Mesenchymal stem cell (in vitro differentiated cells and primary cell): Measurements from ENCODE around the gene PCNT.

Experiments used
- DNase-seq: peaks from one replicate; pipeline ENCODE4 v3.0.0-alpha.2; 2013
- H2AFZ ChIP-seq: one replicate; pipeline ENCODE4 v1.6.1; 2013; ENCODE audit warnings: low read depth, mild to moderate bottlenecking, control low read depth, inconsistent platforms, low read length, moderate library complexity
- H2AK5ac ChIP-seq: 2 replicates; pipeline ENCODE4 v1.6.1; 2013; ENCODE audit warnings: low read length, moderate library complexity, mild to moderate bottlenecking, inconsistent platforms; ENCODE audit not compliant: severe bottlenecking
- H2BK120ac ChIP-seq: one replicate; pipeline ENCODE4 v1.6.1; 2013; ENCODE audit warnings: low read depth, mild to moderate bottlenecking, inconsistent platforms, low read length, moderate library complexity
- H2BK12ac ChIP-seq, 2 experiments: one replicate each; pipeline ENCODE4 v1.6.1; 2013; ENCODE audit warnings: inconsistent platforms in 2 of 2, low read length in 2 of 2, mild to moderate bottlenecking in 2 of 2, moderate library complexity in 2 of 2, control low read depth in 1 of 2
- H2BK15ac ChIP-seq: one replicate; pipeline ENCODE4 v1.6.1; 2013; ENCODE audit warnings: mild to moderate bottlenecking, low read depth, inconsistent platforms; ENCODE audit not compliant: poor library complexity, severe bottlenecking
- H2BK5ac ChIP-seq: 2 replicates; pipeline ENCODE4 v1.6.1; 2013; ENCODE audit warnings: low read depth, mild to moderate bottlenecking, low read length, control low read depth, inconsistent platforms; ENCODE audit not compliant: poor library complexity, severe bottlenecking
- H3K14ac ChIP-seq, 2 experiments: one replicate each; pipeline ENCODE4 v1.6.1; 2013; ENCODE audit warnings: inconsistent platforms in 2 of 2, low read length in 2 of 2, control low read depth in 1 of 2, mild to moderate bottlenecking in 1 of 2, moderate library complexity in 1 of 2
- H3K18ac ChIP-seq, 2 experiments: one replicate each; pipeline ENCODE4 v1.6.1; 2013; ENCODE audit warnings: inconsistent platforms in 2 of 2, low read length in 2 of 2, control low read depth in 1 of 2, low read depth in 1 of 2, mild to moderate bottlenecking in 1 of 2
- H3K23ac ChIP-seq, 2 experiments: one replicate each; pipeline ENCODE4 v1.6.1; 2013; ENCODE audit warnings: inconsistent platforms in 2 of 2, low read length in 2 of 2, mild to moderate bottlenecking in 2 of 2, moderate library complexity in 2 of 2, control low read depth in 1 of 2
- H3K27ac ChIP-seq: 2 replicates; pipeline ENCODE4 v1.5.1; 2013; ENCODE audit warnings: mild to moderate bottlenecking, moderate library complexity, low read length, control low read depth, inconsistent platforms; ENCODE audit not compliant: poor library complexity, severe bottlenecking
- H3K27me3 ChIP-seq, 2 experiments: 2 replicates each; pipeline versions ENCODE4 v1.6.1 to v1.7.0; 2013; ENCODE audit warnings: low read length in 2 of 2, mild to moderate bottlenecking in 2 of 2, moderate library complexity in 2 of 2, control low read depth in 1 of 2, inconsistent platforms in 1 of 2; ENCODE audit not compliant: control insufficient read depth in 1 of 2, insufficient read depth in 1 of 2
- H3K36me3 ChIP-seq, 2 experiments: 2 replicates each; pipeline versions ENCODE4 v1.6.1 to v1.7.0; 2013; ENCODE audit warnings: low read length in 2 of 2, control low read depth in 1 of 2, inconsistent platforms in 1 of 2, low read depth in 1 of 2, mild to moderate bottlenecking in 1 of 2; ENCODE audit not compliant: insufficient read depth in 2 of 2, control insufficient read depth in 1 of 2
- H3K4ac ChIP-seq, 2 experiments: one replicate each; pipeline ENCODE4 v1.6.1; 2013; ENCODE audit warnings: inconsistent platforms in 2 of 2, low read length in 2 of 2, mild to moderate bottlenecking in 2 of 2, moderate library complexity in 2 of 2, control low read depth in 1 of 2, low read depth in 1 of 2
- H3K4me1 ChIP-seq: 2 replicates; pipeline ENCODE4 v1.6.1; 2013; ENCODE audit warnings: low read depth, low read length, control low read depth; ENCODE audit not compliant: control insufficient read depth, insufficient read depth
- H3K4me2 ChIP-seq: 2 replicates; pipeline ENCODE4 v1.6.1; 2013; ENCODE audit warnings: low read length, mild to moderate bottlenecking, inconsistent platforms; ENCODE audit not compliant: poor library complexity, severe bottlenecking
- H3K4me3 ChIP-seq, 2 experiments: 2 replicates each; pipeline versions ENCODE4 v1.5.1 to v1.7.0; 2013; ENCODE audit warnings: low read length in 2 of 2, mild to moderate bottlenecking in 2 of 2, control low read depth in 1 of 2, low read depth in 1 of 2; ENCODE audit not compliant: insufficient read depth in 1 of 2
- H3K79me1 ChIP-seq: replicated peaks from 2 replicates; pipeline ENCODE4 v1.6.1; 2013; ENCODE audit warnings: mild to moderate bottlenecking, control low read depth, low read length, inconsistent platforms; ENCODE audit not compliant: poor library complexity, severe bottlenecking
- H3K9ac ChIP-seq: 2 replicates; pipeline ENCODE4 v1.7.0; 2013; ENCODE audit warnings: mild to moderate bottlenecking, low read length, moderate library complexity
- H3K9me3 ChIP-seq: 2 replicates; pipeline ENCODE4 v1.7.0; 2013; ENCODE audit warnings: mild to moderate bottlenecking, low read length; ENCODE audit not compliant: control insufficient read depth
- H4K8ac ChIP-seq: one replicate; pipeline ENCODE4 v1.6.1; 2013; ENCODE audit warnings: inconsistent platforms, mild to moderate bottlenecking, low read length, moderate library complexity
- H4K91ac ChIP-seq: one replicate; pipeline ENCODE4 v1.6.1; 2013; ENCODE audit warnings: mild to moderate bottlenecking, low read length, inconsistent platforms
- WGBS: methylation state at CpG from one replicate; pipeline ENCODE4 v1.1.7; 2013; ENCODE audit warnings: mixed read lengths; 5-methylcytosine and 5-hydroxymethylcytosine counted together

The PCNT gene

GRCh38 chr21:46285206-46285661 is 38.7 kb upstream of the PCNT start, which contains the start of gene MCM3AP:
Gene MCM3AP (minus strand): TSS chr21:46285611. CDS start chr21:46285286, 325 bp downstream.
- no peak for DNase-seq
- peaks cover 16 to 46% of the 10 kb centered on the region in 2 experiments for H3K36me3 ChIP-seq
- H3K79me1 ChIP-seq = peaks cover 17% of the 10 kb centered on the region
- H3K4me2 ChIP-seq = peak within 1 kb of the TSS; percentile 82
- no peaks in the 10 kb centered on the region for H3K27me3 ChIP-seq
- H4K91ac ChIP-seq = peak within 1 kb of the TSS; percentile 90
- H4K8ac ChIP-seq = peak within 1 kb of the TSS; percentile 96
- H2AK5ac ChIP-seq = no peak within 1 kb of the TSS
- WGBS = 68% methylated on average over 3 of the region's 6 CpGs
- peak within 1 kb of the TSS; percentile 83 for H2BK15ac ChIP-seq
- H3K14ac ChIP-seq = peak within 1 kb of the TSS; percentile 57 to 98
- peak within 1 kb of the TSS in 1 of 2 experiments; percentile 20 for H3K23ac ChIP-seq
- H2BK5ac ChIP-seq = peak within 1 kb of the TSS; percentile 96
- peak within 1 kb of the TSS; percentile 96 for H3K27ac ChIP-seq
- no peaks in the 10 kb centered on the region for H3K9me3 ChIP-seq
- H2AFZ ChIP-seq = peak within 1 kb of the TSS; percentile 91
- H3K9ac ChIP-seq = peak within 1 kb of the TSS; percentile 96
- peak within 1 kb of the TSS; percentile 91 to 97 for H3K4ac ChIP-seq
- no peak within 1 kb of the TSS for H2BK12ac ChIP-seq
- peak within 1 kb of the TSS; percentile 95 to 97 for H3K18ac ChIP-seq
- peak within 1 kb of the TSS; percentile 99 for H2BK120ac ChIP-seq
- peaks cover 15% of the 10 kb centered on the region for H3K4me1 ChIP-seq
- peak within 1 kb of the TSS; percentile 85 to 97 for H3K4me3 ChIP-seq

DNA sequence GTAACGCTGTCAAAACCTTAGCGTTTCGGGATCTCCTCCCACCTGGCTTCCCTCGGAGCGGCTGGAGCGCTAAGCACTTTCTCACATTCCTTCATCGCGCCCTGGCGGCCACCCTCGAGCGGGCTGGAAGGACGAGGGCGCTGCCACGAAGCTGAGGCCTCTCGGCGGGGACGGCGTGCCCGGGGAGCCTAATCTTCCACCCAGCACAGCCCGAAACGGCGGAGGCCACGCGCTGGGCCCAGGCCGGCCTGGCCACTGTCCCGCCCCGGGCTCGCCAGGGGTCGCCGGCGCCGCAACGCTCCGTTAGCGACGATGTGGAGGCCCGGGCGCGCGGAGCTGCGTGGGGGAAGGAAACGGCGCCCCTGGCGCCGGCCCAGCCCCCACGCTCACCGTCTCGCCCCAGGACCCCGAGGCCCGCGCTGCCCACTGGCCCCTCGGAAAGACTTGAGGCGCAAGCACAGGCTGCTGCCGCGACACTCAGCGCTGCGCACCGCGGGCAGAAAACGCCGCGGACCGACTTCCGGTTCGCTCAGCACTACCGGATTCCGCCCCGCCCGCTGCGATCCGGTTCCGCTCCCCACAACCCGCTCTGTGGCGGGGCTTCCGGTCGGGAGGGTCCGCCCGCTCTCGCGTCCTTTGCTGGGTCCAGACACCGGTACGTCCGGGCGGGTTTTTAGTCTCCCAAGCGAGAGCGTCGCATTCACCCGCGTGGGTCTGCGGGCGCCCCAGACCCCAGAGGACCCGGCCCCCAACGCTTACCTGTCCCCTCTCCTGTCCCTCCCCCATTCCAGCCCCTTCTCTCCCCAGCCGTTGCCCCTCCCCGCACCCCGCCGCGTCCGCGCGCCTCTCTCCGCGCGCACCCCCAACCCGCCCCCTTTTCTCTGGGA is 38.0 kb upstream of the PCNT start, which contains the start of gene YBEY:
TSS of gene YBEY (plus strand) at position 582 of the 887 bp plus-strand sequence. CDS start 572 bp downstream, outside the sequence.
- Histone ChIP-seq H3K4me3 (peak within 1 kb of the TSS; percentile 85 to 97), H3K4me2 (peak within 1 kb of the TSS; percentile 82), H2BK15ac (peak within 1 kb of the TSS; percentile 83), H4K91ac (peak within 1 kb of the TSS; percentile 90), H3K79me1 (peaks cover 16% of the 10 kb centered on the region), H4K8ac (peak within 1 kb of the TSS; percentile 96), H2BK5ac (peak within 1 kb of the TSS; percentile 96), H2AK5ac (no peak within 1 kb of the TSS), H2AFZ (peak within 1 kb of the TSS; percentile 91), H3K9me3 (no peaks in the 10 kb centered on the region), H3K18ac (peak within 1 kb of the TSS; percentile 95 to 97), H3K27ac (peak within 1 kb of the TSS; percentile 96), H3K36me3 (peaks cover 11 to 41% of the 10 kb centered on the region in 2 experiments), H3K9ac (peak within 1 kb of the TSS; percentile 96), H3K4ac (peak within 1 kb of the TSS; percentile 91 to 97), H3K23ac (peak within 1 kb of the TSS in 1 of 2 experiments; percentile 20), H2BK120ac (peak within 1 kb of the TSS; percentile 99), H3K14ac (peak within 1 kb of the TSS; percentile 57 to 98), H3K27me3 (no peaks in the 10 kb centered on the region), H3K4me1 (peaks cover 15% of the 10 kb centered on the region), H2BK12ac (no peak within 1 kb of the TSS)
- DNase-seq = peak; percentile 95
- WGBS = under 1% methylated on average over 80 of the region's 105 CpGs

DNA sequence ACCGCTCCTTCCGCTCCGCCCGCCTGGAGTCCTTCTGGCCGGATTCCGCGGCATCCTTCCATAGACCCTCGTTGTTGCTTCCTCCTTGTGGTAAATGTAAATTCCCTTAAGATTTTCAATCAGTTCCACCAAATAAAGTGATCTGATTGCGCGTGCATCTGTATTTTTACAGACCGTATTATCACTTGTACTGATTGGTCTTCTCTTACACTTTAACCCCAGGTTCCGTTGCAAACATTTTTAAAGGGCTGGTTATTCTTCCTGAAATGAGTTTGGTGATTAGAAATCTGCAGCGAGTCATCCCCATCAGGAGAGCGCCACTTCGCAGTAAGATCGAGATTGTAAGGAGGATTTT is 37.3 kb upstream of the PCNT start:
- no peak for DNase-seq
- no peak overlapping the region for H4K91ac ChIP-seq
- no peaks in the 10 kb centered on the region for H3K27me3 ChIP-seq
- H3K9me3 ChIP-seq = no peaks in the 10 kb centered on the region
- H2AK5ac ChIP-seq = no peak overlapping the region
- H3K27ac ChIP-seq = peak overlapping the region; percentile 96
- no peak overlapping the region for H2BK15ac ChIP-seq
- H3K4me2 ChIP-seq = peak overlapping the region; percentile 45
- peak overlapping the region in 1 of 2 experiments; percentile 17 for H3K4ac ChIP-seq
- no peak overlapping the region for H2BK5ac ChIP-seq
- peaks cover 15 to 42% of the 10 kb centered on the region in 2 experiments for H3K36me3 ChIP-seq
- peak overlapping the region; percentile 79 for H2BK120ac ChIP-seq
- H3K79me1 ChIP-seq = peaks cover 20% of the 10 kb centered on the region
- peak overlapping the region in 1 of 2 experiments; percentile 6 for H3K18ac ChIP-seq
- no peak overlapping the region for H3K14ac ChIP-seq
- peaks cover 15% of the 10 kb centered on the region for H3K4me1 ChIP-seq
- H2BK12ac ChIP-seq = no peak overlapping the region
- H2AFZ ChIP-seq = no peak overlapping the region
- WGBS = 1% methylated on average over 9 of the region's 16 CpGs
- H4K8ac ChIP-seq = no peak overlapping the region
- no peak overlapping the region for H3K23ac ChIP-seq
- H3K9ac ChIP-seq = peak overlapping the region; percentile 96
- H3K4me3 ChIP-seq = peak overlapping the region; percentile 85 to 97

GRCh38 chr21:46287541-46287940 is 36.4 kb upstream of the PCNT start:
- Histone ChIP-seq H3K9ac (peak overlapping the region; percentile 96), H2AK5ac (no peak overlapping the region), H4K8ac (peak overlapping the region; percentile 7), H3K79me1 (peaks cover 20% of the 10 kb centered on the region), H4K91ac (no peak overlapping the region), H2BK12ac (no peak overlapping the region), H3K23ac (no peak overlapping the region), H2BK5ac (no peak overlapping the region), H3K4me3 (peak overlapping the region in 1 of 2 experiments; percentile 85), H3K4ac (no peak overlapping the region), H2AFZ (no peak overlapping the region), H2BK120ac (no peak overlapping the region), H3K9me3 (no peaks in the 10 kb centered on the region), H3K27me3 (no peaks in the 10 kb centered on the region), H3K18ac (no peak overlapping the region), H3K27ac (no peak overlapping the region), H3K4me1 (peaks cover 10% of the 10 kb centered on the region), H3K4me2 (no peak overlapping the region), H2BK15ac (no peak overlapping the region), H3K14ac (no peak overlapping the region), H3K36me3 (peaks cover 18 to 43% of the 10 kb centered on the region in 2 experiments)
- 93% methylated on average over 9 of the region's 10 CpGs for whole genome bisulfite sequencing
- DNase-seq = no peak
